GM23338 (cell line): ENCODE results near the gene MRPL34.

ENCODE experiments used
- EZH2 ChIP-seq: fragments of 200-600 bp; sonication (generic); IDR thresholded peaks from one replicate; pipeline ENCODE4 v1.8.0; 2017; ENCODE audit warnings: antibody characterized with exemption, mild to moderate bottlenecking, low read depth; ENCODE audit not compliant: unreplicated experiment
- EZH2phosphoT487 ChIP-seq: fragments of 200-600 bp; sonication (generic); IDR thresholded peaks from one replicate; pipeline ENCODE4 v1.8.1; 2018; ENCODE audit warnings: antibody characterized with exemption; ENCODE audit not compliant: unreplicated experiment
- JUNB ChIP-seq: IDR thresholded peaks from one replicate; pipeline ENCODE4 v1.6.1; 2016; ENCODE audit warnings: antibody characterized with exemption; ENCODE audit not compliant: unreplicated experiment
- POLR2AphosphoS5 ChIP-seq: IDR thresholded peaks from 2 replicates; pipeline ENCODE4 v1.6.1; 2016; ENCODE audit warnings: antibody characterized with exemption, low read depth
- ZNF331 ChIP-seq: fragments of 250-450 bp; sonication (Bioruptor Pico); IDR thresholded peaks from 2 replicates; pipeline ENCODE4 v1.5.0; 2020; ENCODE audit warnings: low read depth, mild to moderate bottlenecking, moderate library complexity
- TF ChIP-seq, protein P1 (sequence below), 2 experiments: fragments of 200-600 bp in 1 of 2; sonication (generic) in 1 of 2; conservative IDR thresholded peaks; 2 replicates each; pipeline versions ENCODE4 v1.5.1 to v1.6.1; 2016 to 2017; ENCODE audit warnings: antibody characterized with exemption in 2 of 2, low read depth in 2 of 2, mild to moderate bottlenecking in 2 of 2, moderate library complexity in 1 of 2
- TF ChIP-seq, protein P2 (sequence below): fragments of 250-450 bp; sonication (Bioruptor Pico); IDR thresholded peaks from 2 replicates; pipeline ENCODE4 v1.5.0; 2020; ENCODE audit warnings: mild to moderate bottlenecking, moderate library complexity
- TF ChIP-seq, protein P3 (sequence below): IDR thresholded peaks from one replicate; pipeline ENCODE4 v1.6.1; 2018; ENCODE audit warnings: antibody characterized with exemption; ENCODE audit not compliant: unreplicated experiment

DNA sequence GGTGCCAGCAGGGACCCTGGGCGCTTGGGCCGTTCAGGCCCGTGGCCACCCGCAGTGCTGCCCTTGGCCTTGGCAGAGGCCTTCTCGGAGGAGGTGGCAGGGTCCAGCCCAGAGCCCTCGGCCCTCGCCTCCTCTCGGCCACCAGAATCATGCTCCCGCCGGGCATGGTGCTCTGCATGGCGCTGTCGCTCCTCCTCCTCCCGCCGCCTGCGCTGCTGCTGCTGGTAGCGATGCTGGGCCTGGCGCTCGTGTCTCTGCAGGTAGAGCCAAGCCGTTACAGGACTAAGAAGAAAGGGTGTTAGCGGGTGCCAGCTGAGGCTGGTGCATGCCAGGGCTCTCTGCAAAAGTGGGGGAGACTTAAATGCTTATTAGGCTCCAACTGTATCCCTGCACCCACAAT, 19.5 kb downstream of the MRPL34 start:
- TF ChIP-seq, protein P1, sequence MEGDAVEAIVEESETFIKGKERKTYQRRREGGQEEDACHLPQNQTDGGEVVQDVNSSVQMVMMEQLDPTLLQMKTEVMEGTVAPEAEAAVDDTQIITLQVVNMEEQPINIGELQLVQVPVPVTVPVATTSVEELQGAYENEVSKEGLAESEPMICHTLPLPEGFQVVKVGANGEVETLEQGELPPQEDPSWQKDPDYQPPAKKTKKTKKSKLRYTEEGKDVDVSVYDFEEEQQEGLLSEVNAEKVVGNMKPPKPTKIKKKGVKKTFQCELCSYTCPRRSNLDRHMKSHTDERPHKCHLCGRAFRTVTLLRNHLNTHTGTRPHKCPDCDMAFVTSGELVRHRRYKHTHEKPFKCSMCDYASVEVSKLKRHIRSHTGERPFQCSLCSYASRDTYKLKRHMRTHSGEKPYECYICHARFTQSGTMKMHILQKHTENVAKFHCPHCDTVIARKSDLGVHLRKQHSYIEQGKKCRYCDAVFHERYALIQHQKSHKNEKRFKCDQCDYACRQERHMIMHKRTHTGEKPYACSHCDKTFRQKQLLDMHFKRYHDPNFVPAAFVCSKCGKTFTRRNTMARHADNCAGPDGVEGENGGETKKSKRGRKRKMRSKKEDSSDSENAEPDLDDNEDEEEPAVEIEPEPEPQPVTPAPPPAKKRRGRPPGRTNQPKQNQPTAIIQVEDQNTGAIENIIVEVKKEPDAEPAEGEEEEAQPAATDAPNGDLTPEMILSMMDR (conservative IDR thresholded peaks at IDR 0.05; ENCODE audit: low read depth in 2 of 2) = no peak
- no peak for TF ChIP-seq POLR2AphosphoS5
- no peak for TF ChIP-seq EZH2phosphoT487
- TF ChIP-seq, protein P2, sequence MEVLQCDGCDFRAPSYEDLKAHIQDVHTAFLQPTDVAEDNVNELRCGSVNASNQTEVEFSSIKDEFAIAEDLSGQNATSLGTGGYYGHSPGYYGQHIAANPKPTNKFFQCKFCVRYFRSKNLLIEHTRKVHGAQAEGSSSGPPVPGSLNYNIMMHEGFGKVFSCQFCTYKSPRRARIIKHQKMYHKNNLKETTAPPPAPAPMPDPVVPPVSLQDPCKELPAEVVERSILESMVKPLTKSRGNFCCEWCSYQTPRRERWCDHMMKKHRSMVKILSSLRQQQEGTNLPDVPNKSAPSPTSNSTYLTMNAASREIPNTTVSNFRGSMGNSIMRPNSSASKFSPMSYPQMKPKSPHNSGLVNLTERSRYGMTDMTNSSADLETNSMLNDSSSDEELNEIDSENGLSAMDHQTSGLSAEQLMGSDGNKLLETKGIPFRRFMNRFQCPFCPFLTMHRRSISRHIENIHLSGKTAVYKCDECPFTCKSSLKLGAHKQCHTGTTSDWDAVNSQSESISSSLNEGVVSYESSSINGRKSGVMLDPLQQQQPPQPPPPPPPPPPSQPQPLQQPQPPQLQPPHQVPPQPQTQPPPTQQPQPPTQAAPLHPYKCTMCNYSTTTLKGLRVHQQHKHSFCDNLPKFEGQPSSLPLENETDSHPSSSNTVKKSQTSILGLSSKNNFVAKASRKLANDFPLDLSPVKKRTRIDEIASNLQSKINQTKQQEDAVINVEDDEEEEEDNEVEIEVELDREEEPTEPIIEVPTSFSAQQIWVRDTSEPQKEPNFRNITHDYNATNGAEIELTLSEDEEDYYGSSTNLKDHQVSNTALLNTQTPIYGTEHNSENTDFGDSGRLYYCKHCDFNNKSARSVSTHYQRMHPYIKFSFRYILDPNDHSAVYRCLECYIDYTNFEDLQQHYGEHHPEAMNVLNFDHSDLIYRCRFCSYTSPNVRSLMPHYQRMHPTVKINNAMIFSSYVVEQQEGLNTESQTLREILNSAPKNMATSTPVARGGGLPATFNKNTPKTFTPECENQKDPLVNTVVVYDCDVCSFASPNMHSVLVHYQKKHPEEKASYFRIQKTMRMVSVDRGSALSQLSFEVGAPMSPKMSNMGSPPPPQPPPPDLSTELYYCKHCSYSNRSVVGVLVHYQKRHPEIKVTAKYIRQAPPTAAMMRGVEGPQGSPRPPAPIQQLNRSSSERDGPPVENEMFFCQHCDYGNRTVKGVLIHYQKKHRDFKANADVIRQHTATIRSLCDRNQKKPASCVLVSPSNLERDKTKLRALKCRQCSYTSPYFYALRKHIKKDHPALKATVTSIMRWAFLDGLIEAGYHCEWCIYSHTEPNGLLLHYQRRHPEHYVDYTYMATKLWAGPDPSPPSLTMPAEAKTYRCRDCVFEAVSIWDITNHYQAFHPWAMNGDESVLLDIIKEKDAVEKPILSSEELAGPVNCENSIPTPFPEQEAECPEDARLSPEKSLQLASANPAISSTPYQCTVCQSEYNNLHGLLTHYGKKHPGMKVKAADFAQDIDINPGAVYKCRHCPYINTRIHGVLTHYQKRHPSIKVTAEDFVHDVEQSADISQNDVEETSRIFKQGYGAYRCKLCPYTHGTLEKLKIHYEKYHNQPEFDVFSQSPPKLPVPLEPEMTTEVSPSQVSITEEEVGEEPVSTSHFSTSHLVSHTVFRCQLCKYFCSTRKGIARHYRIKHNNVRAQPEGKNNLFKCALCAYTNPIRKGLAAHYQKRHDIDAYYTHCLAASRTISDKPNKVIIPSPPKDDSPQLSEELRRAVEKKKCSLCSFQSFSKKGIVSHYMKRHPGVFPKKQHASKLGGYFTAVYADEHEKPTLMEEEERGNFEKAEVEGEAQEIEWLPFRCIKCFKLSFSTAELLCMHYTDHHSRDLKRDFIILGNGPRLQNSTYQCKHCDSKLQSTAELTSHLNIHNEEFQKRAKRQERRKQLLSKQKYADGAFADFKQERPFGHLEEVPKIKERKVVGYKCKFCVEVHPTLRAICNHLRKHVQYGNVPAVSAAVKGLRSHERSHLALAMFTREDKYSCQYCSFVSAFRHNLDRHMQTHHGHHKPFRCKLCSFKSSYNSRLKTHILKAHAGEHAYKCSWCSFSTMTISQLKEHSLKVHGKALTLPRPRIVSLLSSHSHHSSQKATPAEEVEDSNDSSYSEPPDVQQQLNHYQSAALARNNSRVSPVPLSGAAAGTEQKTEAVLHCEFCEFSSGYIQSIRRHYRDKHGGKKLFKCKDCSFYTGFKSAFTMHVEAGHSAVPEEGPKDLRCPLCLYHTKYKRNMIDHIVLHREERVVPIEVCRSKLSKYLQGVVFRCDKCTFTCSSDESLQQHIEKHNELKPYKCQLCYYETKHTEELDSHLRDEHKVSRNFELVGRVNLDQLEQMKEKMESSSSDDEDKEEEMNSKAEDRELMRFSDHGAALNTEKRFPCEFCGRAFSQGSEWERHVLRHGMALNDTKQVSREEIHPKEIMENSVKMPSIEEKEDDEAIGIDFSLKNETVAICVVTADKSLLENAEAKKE (CRISPR knock-in tag) = no peak
- no peak for TF ChIP-seq EZH2
- TF ChIP-seq, protein P3, sequence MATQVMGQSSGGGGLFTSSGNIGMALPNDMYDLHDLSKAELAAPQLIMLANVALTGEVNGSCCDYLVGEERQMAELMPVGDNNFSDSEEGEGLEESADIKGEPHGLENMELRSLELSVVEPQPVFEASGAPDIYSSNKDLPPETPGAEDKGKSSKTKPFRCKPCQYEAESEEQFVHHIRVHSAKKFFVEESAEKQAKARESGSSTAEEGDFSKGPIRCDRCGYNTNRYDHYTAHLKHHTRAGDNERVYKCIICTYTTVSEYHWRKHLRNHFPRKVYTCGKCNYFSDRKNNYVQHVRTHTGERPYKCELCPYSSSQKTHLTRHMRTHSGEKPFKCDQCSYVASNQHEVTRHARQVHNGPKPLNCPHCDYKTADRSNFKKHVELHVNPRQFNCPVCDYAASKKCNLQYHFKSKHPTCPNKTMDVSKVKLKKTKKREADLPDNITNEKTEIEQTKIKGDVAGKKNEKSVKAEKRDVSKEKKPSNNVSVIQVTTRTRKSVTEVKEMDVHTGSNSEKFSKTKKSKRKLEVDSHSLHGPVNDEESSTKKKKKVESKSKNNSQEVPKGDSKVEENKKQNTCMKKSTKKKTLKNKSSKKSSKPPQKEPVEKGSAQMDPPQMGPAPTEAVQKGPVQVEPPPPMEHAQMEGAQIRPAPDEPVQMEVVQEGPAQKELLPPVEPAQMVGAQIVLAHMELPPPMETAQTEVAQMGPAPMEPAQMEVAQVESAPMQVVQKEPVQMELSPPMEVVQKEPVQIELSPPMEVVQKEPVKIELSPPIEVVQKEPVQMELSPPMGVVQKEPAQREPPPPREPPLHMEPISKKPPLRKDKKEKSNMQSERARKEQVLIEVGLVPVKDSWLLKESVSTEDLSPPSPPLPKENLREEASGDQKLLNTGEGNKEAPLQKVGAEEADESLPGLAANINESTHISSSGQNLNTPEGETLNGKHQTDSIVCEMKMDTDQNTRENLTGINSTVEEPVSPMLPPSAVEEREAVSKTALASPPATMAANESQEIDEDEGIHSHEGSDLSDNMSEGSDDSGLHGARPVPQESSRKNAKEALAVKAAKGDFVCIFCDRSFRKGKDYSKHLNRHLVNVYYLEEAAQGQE = no peak
- TF ChIP-seq ZNF331 (CRISPR knock-in tag) = no peak
- TF ChIP-seq JUNB = no peak
